ENCODE measurements around the gene RSPO3.

Gene RSPO3

DNA sequence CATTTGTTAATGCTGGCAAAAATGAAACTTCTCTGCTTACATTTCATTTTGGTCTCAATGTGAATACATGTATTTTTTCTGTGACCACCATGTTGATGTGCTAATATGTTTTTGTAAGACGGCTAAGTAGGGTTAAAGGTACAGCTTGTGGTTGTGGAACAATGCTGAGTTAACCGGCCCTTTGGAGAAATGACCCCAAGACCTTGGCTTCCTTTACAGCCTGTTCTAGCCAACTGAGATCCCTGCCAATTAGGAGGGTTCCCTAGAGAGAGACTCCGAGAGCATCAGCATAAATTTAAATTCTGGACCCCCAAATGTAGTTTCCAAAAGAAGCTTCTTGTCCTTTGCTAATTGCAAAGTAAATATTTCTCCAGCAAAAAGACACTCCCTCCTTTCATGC, 44.4 kb downstream of the RSPO3 start:
- DNase-seq (ENCODE audit: low read depth in 2 of 2) = no peak

DNA sequence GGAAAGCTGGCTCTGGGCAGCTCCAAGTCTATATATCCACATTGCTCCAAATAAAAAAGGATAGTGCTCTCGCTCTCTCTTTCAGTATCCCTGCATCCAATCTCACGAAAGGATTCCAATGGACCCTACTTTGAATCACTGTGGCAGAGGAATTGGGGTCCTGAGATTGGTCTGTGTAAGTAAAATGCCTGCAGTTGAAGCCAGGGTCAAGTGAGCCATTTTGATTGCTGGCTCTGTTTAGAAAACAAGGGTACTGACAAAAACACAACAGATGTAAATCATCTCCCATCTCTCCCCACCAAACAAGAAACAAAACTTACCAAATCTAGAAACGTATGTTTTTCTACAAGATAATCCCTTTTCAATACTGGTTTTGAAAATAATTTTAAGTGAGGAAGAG, 45.6 kb downstream of the RSPO3 start:
- DNase-seq (ENCODE audit: low read depth in 2 of 2) = no peak

DNA sequence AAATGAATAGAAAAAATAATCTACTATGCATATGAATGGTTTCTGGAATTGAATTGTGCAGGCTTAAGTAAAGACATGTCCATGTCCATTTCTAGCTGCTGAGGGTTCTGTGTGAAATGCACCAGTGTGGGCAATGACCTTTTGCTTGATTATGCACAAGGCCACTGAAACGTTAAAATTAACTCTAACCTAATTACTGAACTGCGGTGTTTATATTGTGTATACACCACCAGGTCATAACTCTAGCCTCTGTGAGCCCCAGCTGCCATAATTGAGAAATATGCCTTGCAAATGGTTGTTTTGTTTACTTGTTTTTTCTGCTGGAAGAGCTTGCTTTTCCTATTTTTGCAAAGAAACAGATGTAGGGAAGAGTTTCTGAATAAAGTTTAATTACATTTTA, 46.1 kb downstream of the RSPO3 start:
- no peak for DNase-seq (ENCODE audit: low read depth in 2 of 2)

DNA sequence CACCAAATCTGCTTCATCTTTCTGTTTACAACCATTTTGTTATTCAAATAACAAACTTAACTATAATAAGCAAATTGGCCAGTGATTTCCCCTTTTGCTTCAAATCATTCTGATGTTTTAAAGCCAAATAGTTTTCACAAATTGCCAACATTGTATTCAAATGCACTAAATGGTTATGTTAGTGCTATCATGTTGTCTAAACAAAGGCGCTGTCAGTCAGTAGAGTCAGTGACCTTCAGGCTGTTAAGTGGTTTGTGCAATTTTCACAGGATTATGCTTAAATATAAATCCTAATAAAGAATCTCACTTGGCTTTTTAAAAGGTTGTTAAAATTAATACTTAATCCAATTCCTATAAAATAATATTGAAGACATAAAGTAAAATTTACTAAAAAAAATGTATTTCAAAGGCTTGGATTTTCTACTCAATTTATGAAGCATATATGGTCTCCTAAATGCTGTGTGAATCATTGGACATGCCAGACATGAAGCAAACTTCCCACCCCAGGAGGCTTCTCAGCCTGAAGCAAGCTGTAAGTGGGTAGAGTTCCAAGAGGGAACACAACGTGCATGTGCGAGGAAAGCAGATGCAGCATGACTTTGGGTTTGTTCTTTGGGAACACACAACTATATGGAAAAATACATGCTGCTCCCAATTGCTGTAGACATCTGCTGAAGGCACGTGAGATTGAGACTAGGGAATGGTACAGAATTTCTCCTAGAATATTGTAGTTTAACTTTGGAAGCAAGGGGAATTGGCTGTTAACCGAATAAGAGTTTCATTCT, 54.9 kb downstream of the RSPO3 start:
- no peak for DNase-seq (ENCODE audit: low read depth in 2 of 2)

DNA sequence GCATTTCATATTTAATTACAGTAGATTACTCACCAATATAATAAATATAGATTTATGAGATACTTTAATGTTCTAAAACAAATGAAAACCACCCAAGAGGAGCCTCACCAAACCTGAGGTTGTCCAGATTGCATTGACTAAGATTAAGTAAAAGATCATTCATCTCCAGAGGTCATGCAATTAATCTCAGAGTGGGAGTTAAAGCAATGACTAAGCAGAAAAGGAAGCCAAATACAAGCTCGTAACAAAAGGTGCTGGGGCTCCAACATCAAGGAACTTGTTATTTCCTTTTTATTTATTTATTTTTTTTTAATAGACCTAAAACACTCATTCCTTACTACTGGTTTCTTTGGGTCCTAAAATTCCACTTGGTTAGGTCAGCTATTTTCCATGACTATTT, 57.7 kb downstream of the RSPO3 start:
- DNase-seq (ENCODE audit: low read depth in 2 of 2) = no peak

DNA sequence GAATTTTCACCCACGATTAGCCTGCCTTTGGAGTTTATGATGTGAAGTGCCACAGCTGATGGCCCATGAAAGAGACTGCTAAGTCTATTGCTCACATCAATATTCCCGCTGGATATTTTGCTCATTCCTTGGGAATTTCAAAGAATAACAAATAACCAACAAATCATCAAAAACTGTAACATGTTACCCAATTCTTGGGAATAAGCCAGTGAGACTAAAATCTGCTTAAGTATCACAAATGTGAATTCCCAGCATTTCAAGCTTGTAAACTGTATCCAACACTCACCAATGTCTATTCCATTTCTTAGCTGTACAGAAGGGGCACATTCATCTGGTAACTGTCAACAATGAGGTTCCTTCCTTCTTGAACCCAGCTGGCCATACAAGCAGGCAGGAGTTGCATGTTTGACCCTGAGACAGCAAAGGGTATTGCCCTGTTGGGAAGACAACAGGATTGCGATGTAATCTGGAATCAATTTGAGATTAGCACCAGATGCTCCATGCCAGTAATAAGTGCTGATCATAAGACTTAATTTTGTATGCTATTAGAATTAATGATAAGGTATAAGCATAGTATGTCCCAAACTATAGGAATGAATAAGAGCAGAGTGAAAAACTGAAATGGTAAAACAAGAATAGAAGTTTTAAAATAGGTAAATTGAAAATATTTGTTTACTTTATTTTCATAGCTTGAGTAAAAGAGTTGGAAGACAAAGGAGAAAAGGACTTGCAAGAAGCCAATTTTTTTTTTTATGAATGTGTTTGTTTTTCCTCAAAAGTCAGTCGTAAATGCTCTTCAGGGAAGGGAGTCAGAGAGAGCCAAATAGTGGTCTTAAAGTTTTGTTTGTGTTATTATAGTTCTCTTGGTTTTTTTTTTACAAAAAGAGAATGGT, 58.8 kb downstream of the RSPO3 start:
- no peak for DNase-seq (ENCODE audit: low read depth in 2 of 2)

DNA sequence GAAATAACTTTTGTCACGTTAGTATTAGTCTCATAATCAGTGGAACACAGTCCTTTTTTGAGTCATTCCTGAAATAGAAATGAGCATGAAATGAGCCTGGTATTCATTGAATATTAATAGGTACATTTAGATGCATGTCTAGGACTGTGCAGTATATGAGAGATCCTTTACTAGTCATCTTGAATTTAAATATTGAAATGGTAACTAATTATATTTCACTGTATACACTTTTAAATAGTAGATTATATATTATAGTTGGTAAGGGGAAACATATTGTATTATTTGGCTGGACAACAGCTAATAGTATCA, 59.4 kb downstream of the RSPO3 start:
- DNase-seq (ENCODE audit: low read depth in 2 of 2) = no peak

DNA sequence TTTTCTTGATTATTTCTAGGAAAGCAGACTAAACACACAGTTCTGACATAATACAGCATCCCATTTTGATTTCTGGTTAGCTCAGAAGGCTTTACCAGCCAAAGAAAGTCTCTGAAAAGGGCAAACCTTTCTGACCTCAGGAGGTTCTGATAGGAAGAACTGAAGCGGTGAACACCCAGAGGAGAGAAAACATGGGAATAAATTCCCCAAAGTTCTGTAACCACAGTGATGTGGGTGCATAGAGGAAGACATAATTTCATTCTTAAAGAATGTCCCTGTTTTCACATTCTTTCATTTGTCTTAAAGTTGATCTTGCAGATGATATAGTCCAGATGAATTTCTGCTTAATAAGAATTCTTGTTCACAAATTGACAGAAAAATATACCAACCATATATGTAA, 60.3 kb downstream of the RSPO3 start:
- no peak for DNase-seq (ENCODE audit: low read depth in 2 of 2)

DNA sequence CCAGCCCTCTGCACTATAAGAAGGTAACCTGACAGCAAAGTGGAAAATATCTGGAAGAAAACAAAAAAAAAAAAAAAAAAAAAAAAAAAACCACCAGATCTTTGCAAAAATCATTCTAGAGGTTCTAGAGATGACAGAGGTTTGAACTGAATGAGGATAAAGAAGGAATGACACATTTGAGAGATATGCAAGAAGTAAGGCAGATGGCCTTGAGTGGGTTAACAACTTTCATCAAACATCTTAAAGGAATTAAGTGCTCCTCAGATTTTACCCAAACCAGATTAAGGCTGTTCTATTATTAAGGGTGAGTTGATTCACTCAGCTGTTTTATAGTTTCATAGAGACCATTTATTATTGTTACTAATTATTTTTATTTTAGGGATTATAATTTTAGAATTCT, 62.0 kb downstream of the RSPO3 start:
- no peak for DNase-seq (ENCODE audit: low read depth in 2 of 2)

DNA sequence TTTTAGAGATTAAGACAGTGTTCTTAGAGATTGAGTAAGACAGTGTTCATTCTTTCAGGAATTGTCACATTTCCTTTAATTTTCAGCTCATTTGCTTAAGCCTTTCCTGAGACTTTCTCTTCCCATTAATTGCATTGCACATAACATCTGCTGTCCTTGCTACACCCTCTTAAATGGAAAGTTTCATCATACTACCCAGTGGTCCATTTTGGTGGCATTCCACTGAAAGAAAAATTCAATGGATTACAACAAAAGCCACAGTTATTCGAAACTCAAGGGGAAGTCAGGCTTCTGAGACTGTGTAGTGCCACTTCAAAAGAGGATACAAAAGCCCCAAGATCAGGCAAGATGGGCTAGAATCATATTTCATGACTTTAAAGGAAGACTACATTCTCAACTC, 64.0 kb downstream of the RSPO3 start:
- no peak for DNase-seq (ENCODE audit: low read depth in 2 of 2)

DNA sequence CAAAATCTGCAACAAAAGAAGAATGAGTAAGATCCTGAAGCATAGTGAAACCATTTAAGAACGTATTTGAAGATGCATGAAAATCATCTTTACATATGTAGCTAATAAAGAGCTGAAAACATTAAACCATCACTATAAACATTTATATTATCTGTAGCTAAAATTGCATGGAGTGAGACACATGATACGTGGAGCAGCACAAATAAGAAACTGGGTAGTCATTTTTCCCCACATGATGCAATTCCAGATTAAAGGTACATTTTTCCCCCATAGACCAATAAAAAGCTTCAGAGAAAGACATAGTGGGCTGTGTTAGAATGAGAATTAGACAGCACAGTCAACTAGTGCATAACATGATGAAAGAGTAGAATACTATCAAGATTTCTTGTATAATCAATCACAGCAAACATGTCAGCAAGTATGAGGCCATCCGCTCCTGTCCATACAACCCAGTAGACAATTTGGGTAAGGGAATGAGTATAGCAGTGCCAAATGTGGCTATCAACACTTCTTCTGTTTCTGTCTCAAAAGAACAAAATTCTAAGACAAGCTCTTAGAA, 67.0 kb downstream of the RSPO3 start:
- no peak for DNase-seq (ENCODE audit: low read depth in 2 of 2)

DNA sequence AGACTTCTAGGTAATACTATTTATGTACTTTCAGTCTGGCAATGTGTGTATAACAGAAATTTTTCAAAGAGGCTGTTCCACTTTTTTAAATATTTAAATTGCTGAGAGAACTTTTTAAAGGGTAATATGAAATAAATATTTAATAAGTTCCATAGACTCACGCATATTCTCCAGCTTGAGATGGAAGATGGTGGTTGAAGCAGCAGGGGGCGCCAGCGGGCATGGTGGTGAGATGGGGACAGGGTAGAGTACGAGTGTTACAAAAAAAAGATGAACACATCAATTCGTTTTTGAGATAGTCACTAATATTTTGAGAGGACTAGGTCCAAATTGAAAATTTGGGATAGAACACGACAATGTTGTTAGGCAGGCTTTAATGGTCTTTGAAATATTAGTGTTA, 68.4 kb downstream of the RSPO3 start:
- peak in 1 of 2 donors; percentile 31 for DNase-seq (ENCODE audit: low read depth in 2 of 2)

DNA sequence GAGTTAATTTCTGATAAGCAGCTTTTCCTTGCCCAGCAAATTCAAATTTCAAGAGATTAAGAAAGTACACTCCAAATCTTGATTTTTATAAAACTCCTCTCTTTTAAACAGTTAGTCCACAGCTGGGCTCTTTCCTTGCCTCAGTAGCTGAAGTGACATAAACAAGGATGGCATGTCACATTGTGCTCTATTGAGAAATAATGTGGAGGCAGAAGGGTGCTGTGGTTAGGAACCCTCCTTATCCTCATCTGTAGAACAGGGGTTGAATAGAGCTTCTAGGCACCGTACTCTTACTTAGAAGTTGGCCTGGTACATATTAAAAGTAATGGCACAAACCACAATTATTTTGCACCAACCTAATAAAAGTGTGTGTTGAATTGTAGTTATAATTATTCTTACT, 70.3 kb downstream of the RSPO3 start:
- DNase-seq (ENCODE audit: low read depth in 2 of 2) = no peak

DNA sequence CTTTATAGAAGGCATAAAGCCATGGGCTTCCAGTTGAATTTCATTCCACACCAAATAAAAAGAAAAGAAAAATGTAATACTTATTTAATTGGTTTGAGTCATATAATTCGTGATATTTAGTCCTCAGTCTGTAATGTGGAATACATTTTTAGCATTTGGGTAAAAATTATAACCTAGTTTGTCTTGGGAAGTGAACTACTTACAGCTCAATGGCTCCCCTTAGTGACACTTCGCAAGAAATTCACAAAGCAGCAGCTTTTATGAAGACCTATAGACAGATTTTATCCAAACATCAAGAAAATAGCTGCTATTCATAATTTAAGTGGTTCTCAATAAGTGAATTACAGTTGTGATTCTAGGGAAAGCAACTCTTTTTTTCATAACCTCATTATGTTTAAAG, 72.1 kb downstream of the RSPO3 start:
- no peak for DNase-seq (ENCODE audit: low read depth in 2 of 2)

DNA sequence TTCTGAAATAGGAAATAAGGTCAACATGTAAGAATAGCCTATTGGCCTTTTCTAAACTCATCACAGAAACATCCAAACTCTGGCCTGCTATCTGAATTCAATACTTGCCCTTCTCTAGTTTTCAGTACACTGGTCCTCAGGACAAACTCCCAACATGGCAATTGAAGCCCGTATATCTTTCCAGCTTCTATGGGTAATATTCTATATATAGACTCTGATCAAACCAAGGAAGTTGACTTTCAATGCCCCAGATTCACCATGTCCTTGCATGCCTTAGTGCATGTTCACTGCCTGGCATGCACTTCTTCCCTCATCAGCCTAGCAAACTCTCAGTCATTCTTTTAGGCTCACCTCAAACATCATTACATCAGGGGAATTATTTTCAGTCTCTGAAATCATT, 73.2 kb downstream of the RSPO3 start:
- no peak for DNase-seq (ENCODE audit: low read depth in 2 of 2)

DNA sequence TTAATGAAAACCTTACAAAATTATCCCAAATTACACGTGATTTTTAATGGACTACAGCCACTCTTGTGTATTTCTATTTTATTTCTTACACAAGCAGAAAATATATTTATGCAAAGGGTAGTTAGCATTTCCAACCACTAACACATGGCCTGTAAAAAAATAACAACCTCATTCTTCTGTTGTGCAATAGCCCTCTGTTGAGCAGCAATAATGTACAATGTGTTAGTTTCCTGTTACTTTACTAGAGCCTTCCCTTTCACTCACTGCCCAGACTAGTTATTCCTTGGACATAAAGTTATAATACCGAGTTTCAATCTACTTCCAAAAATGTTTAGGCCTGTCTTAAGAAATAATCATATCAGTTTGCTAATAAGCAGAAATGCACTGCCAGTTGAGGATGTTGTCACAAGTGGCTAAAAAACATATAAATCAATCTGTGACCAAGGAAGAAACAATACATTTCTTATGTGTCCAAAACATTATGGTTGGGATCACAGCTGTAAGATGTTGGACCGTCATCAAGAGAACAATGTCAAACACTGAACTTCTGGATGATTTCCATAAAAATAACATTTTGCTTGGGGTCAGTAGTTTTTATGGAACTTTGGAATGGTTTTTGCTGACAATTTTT, 74.6 kb downstream of the RSPO3 start:
- no peak for DNase-seq (ENCODE audit: low read depth in 2 of 2)

DNA sequence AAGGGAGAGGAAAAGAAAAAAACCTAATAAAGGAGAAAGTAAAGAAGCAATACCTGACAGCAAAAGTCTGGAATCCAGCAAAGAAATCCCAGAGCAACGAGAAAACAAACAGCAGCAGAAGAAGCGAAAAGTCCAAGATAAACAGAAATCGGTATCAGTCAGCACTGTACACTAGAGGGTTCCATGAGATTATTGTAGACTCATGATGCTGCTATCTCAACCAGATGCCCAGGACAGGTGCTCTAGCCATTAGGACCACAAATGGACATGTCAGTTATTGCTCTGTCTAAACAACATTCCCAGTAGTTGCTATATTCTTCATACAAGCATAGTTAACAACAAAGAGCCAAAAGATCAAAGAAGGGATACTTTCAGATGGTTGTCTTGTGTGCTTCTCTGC, 77.4 kb downstream of the RSPO3 start:
- DNase-seq (ENCODE audit: low read depth in 2 of 2) = no peak

DNA sequence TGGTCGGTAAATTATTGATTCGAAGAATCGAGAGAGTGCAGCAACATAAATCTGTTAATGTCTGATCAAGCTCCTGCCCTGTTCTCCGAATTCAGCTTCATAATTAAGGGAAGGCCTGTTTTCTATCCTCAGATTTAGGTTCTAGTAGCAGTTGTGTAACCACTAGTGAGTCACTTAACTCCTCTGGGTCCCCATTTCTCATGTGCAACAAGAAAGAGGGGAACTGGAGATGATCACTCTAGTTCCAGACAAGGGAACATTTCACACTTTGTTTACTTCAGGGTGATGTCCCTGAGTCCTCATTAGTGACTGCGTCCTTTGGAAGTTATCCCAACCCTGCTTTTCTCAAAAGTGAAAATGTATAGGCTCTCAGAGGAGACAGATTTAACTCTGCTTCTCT, 80.1 kb downstream of the RSPO3 start:
- DNase-seq (ENCODE audit: low read depth in 2 of 2) = no peak

DNA sequence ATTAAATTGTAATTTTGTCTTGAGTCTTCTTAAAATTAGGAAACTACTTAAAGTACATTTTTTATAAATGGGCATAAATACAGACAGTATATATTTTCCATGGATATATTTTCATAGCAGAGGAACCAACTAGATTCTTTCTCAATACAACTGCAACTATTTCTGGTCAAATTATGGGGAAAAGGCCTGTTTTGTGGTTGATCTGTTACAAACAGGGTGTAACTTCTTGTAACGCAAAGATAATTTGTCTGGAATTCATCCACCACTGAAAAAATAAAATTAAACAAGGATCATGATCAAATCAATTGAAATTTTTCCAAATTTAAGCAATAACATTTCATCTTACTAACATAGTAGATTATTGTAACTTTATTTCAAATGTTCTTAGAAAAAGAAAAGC, 81.0 kb downstream of the RSPO3 start:
- no peak for DNase-seq (ENCODE audit: low read depth in 2 of 2)

DNA sequence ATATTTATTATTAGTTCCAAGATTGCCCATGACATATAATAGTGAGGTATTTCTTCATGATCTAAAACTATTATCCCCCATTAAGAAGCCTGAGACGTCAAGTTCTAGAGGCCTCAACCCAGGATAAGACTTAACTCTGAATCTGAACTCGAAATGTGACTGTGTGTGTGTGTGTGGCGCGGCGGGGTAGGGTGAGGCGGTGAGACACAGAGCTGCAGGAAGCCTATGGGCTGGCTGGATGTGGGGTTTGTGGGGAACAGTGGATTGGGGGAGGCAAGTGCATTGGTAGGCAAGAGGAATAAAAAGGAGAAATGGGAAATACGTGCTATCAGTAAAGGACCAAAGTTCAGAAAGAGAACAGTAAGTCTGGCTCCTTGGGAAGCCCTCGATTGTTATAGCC, 81.6 kb downstream of the RSPO3 start:
- no peak for DNase-seq (ENCODE audit: low read depth in 2 of 2)

DNA sequence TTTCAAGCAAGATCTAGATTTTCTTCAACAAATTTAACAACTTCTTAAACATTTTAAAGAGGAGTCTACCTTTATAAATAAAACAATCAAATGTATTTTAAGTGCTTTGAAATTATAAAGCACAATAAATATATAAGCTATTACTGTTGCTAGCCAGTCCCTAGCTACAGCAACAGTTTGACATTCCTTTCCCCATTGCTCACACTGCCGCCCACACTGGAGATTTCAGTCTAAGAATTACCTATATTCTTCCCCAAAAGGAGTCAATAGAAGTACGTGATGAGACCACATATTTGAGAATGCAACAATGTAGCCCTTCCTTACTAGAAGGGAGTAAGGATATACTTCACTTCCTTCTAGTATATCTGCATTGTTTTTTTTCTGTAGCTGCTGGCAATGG, 82.8 kb downstream of the RSPO3 start:
- no peak for DNase-seq (ENCODE audit: low read depth in 2 of 2)

DNA sequence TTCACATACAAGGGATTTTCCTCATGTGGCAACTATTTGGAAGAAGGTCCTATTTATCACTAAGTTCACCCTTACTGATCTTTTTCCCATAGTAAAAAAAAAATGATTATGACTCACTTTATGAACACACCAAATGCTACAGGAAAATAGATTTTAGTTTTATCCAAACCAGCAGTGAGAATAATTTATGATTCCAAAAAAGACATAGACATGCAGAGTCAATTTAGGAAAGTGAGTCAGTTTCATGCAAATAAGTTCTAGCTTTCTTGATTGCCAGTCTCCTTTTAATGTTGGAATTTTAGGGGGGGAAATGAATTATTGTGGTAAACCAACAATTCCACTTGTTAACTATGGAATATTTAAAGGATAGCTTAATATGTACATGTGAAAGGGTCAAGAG, 84.2 kb downstream of the RSPO3 start:
- DNase-seq (ENCODE audit: low read depth in 2 of 2) = no peak

DNA sequence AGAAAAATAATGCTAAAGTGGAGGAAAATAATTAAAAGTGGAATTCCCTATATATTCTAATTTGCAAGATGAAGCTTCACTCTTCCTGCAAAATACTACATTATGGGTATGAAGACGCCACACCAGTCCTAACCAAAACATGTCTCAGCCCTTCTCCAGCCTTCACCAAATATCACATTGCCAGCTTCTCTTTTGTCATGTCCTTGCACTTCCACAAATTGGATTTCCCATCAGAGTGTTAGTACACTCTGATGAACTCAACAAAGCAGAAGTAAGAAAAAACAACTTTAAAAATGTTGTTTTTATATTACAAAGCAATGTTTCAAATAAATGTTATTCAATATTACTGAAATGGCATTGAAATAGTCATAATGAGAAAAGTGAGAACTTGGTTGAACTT, 85.8 kb downstream of the RSPO3 start:
- DNase-seq (ENCODE audit: low read depth in 2 of 2) = no peak
